ENCODE measurements around the gene CEP164. TPM values are rescaled to one million over a fixed set of nuclear protein-coding genes. Genes with fewer than 3 reads are reported as not detected.

CEP164 gene
- total RNA-seq, 1 experiment from 2014 or later, result 43.7 TPM

GRCh38 chr11:117421476-117421875, 93.8 kb downstream of the CEP164 start:
- Histone ChIP-seq H3K36me3 (ENCODE audit: low read depth, low read length) (no peaks in the 10 kb centered on the region), H3K27ac (ENCODE audit: low read length) (no peak overlapping the region), H3K4me1 (ENCODE audit: insufficient read depth, low read length) (no peaks in the 10 kb centered on the region), H3F3A (ENCODE audit: low read length, unreplicated experiment) (no peaks in the 10 kb centered on the region), H3K9ac (ENCODE audit: low read length) (no peak overlapping the region), H3K27me3 (ENCODE audit: low read length) (peaks cover 18% of the 10 kb centered on the region), H3K79me2 (ENCODE audit: low read length) (no peaks in the 10 kb centered on the region), H4K20me1 (ENCODE audit: low read length) (no peaks in the 10 kb centered on the region), H2AFZ (ENCODE audit: low read length) (no peak overlapping the region), H3K9me3 (ENCODE audit: low read length) (no peaks in the 10 kb centered on the region), H3K4me2 (ENCODE audit: low read length) (no peak overlapping the region), H3K4me3 (ENCODE audit: low read length) (no peak overlapping the region), H3K9me2 (replicated peaks; ENCODE audit: low read length) (no peaks in the 10 kb centered on the region)
- POLR2A ChIA-PET (ENCODE audit: unreplicated experiment), result no interaction called here
- TF ChIP-seq EZH2phosphoT487 (IDR thresholded peaks at IDR 0.05; ENCODE audit: borderline replicate concordance, low read length) (no peak), EZH2 (IDR thresholded peaks at IDR 0.05; ENCODE audit: low read length, unreplicated experiment) (no peak)
- CTCF ChIA-PET, result no interaction called here
- BruUV-seq (replicated peaks), result no TSS peak
- DNase-seq (no peak), ATAC-seq (no peak)
- intact Hi-C loops (cut with micrococcal nuclease), result no loop called here

- Histone ChIP-seq H3K36me3 (ENCODE audit: low read depth, low read length) (no peaks in the 10 kb centered on the region), H3K9me3 (ENCODE audit: low read length) (no peaks in the 10 kb centered on the region), H3K79me2 (ENCODE audit: low read length) (no peaks in the 10 kb centered on the region), H3F3A (ENCODE audit: low read length, unreplicated experiment) (no peaks in the 10 kb centered on the region), H2AFZ (ENCODE audit: low read length) (no peak overlapping the region), H3K4me2 (ENCODE audit: low read length) (no peak overlapping the region), H3K4me1 (ENCODE audit: insufficient read depth, low read length) (no peaks in the 10 kb centered on the region), H3K27me3 (ENCODE audit: low read length) (peaks cover 31% of the 10 kb centered on the region), H3K4me3 (ENCODE audit: low read length) (no peak overlapping the region), H3K9me2 (replicated peaks; ENCODE audit: low read length) (no peaks in the 10 kb centered on the region), H4K20me1 (ENCODE audit: low read length) (no peaks in the 10 kb centered on the region), H3K27ac (ENCODE audit: low read length) (no peak overlapping the region), H3K9ac (ENCODE audit: low read length) (no peak overlapping the region)
- intact Hi-C loops (cut with micrococcal nuclease), result no loop called here
- ATAC-seq, result no peak
- TF ChIP-seq, protein P1, sequence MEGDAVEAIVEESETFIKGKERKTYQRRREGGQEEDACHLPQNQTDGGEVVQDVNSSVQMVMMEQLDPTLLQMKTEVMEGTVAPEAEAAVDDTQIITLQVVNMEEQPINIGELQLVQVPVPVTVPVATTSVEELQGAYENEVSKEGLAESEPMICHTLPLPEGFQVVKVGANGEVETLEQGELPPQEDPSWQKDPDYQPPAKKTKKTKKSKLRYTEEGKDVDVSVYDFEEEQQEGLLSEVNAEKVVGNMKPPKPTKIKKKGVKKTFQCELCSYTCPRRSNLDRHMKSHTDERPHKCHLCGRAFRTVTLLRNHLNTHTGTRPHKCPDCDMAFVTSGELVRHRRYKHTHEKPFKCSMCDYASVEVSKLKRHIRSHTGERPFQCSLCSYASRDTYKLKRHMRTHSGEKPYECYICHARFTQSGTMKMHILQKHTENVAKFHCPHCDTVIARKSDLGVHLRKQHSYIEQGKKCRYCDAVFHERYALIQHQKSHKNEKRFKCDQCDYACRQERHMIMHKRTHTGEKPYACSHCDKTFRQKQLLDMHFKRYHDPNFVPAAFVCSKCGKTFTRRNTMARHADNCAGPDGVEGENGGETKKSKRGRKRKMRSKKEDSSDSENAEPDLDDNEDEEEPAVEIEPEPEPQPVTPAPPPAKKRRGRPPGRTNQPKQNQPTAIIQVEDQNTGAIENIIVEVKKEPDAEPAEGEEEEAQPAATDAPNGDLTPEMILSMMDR (conservative IDR thresholded peaks at IDR 0.05; ENCODE audit: low read depth, low read length), result no peak
- POLR2A ChIA-PET (ENCODE audit: unreplicated experiment), result no interaction called here
- CTCF ChIA-PET, result interaction anchor here (0.6 kb wide), 1 partner anchor 25 kb away, joined by 3 read pairs; no protein-coding TSS in a partner anchor
- no peak for DNase-seq
- no TSS peak for BruUV-seq (replicated peaks)
These were observed 95.5 kb downstream of the CEP164 start for GRCh38 chr11:117423046-117423575.

DNA sequence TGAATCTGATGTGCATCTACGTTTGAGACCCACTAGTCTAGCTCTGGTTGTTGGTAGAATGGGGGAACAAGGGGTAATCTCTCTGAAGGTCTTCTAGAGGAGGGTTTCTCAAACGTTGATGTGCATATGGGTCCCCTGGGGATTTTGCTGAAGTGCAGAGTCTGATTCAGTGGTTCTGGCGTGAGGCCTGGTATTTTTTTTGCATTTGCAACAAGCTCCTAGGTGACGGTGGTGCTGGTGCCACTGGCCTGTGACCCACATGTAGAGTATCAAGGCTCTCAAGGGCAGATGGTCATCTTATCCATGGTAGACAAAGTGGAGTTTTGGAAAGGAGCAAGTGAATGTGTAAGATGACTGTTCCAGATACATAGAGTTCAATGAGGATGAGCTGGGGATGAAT, 97.1 kb downstream of the CEP164 start:
- no peak for TF ChIP-seq EZH2phosphoT487 (IDR thresholded peaks at IDR 0.05; ENCODE audit: borderline replicate concordance, low read length)
- TF ChIP-seq, protein P1 (conservative IDR thresholded peaks at IDR 0.05; ENCODE audit: low read depth, low read length), result no peak
- no peak for TF ChIP-seq EZH2 (IDR thresholded peaks at IDR 0.05; ENCODE audit: low read length, unreplicated experiment)
- Histone ChIP-seq H3K9ac (ENCODE audit: low read length) (no peak overlapping the region), H3K79me2 (ENCODE audit: low read length) (no peaks in the 10 kb centered on the region), H2AFZ (ENCODE audit: low read length) (no peak overlapping the region), H3K36me3 (ENCODE audit: low read depth, low read length) (no peaks in the 10 kb centered on the region), H3K27me3 (ENCODE audit: low read length) (peaks cover 35% of the 10 kb centered on the region), H3K9me3 (ENCODE audit: low read length) (no peaks in the 10 kb centered on the region), H3F3A (ENCODE audit: low read length, unreplicated experiment) (no peaks in the 10 kb centered on the region), H3K4me3 (ENCODE audit: low read length) (no peak overlapping the region), H3K4me1 (ENCODE audit: insufficient read depth, low read length) (no peaks in the 10 kb centered on the region), H3K9me2 (replicated peaks; ENCODE audit: low read length) (no peaks in the 10 kb centered on the region), H3K27ac (ENCODE audit: low read length) (no peak overlapping the region), H4K20me1 (ENCODE audit: low read length) (no peaks in the 10 kb centered on the region), H3K4me2 (ENCODE audit: low read length) (no peak overlapping the region)
- intact Hi-C loops (cut with micrococcal nuclease), result loop anchor here (5.0 kb wide), 2 partner anchors 393 to 523 kb away; no protein-coding TSS in a partner anchor
- ATAC-seq (no peak), DNase-seq (no peak)
- BruUV-seq (replicated peaks), result no TSS peak
- ChIA-PET POLR2A (ENCODE audit: unreplicated experiment) (no interaction called here), CTCF (no interaction called here)

Data from PC-3 (cell line).